ENCODE results near the gene LRCH1. TPM values are rescaled to one million over a fixed set of nuclear protein-coding genes. Genes with fewer than 3 reads are reported as not detected.

Gene LRCH1
- total and polyA plus RNA-seq, 3 donors from 2014 or later: 8.9 to 17.7 (median 16.8) TPM

DNA sequence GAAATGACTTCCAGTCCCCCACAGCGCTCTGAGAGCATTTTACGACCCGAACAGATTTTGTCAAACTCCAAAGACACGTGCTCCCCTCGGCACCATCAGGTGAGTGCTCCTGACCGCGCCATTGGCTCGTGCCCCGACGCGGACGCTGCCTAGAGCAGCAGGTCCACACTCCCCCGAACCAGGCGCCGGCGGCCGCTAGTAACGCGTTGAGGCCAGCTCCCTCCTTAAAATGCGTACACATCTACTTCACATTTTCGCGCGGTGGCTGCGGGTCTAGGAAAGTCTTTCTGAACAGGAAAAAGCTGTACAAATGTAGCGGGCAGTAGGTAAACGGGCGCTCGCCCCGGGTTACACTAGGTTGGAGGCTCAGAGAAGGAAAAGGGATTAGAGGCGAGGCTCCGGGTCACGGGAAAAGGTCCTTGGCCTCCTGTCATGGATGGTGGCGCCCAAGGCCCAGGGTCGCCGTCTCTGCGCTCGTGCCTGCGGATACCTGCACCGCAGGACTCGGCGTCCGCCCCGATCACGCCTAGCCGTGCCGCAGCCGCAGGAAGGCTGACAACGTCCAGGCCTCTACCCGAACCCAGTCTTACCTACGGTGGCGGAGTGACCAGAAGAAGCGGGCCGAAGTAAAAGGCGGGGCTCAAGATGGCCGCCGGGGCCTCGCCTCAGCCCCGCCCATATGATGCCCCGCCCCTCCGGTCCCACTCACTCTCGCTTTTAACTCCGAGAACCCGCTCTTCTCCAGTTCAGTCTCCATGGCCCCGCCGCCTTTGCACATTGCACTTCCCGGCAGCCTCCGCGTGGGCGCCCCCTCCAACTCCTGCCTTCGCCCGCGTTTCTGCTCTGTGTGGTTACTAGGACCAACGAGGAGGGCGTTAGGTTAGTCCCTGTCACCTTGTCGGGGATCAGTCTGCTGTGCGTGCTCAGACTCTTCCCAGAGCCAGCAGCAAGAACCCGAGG is 243.8 kb downstream of the LRCH1 start, which contains the start of gene ESD:
Gene ESD, minus strand, starts transcription at position 647 of the 960 bp plus-strand sequence. CDS start 5,748 bp downstream, outside the sequence.
- WGBS, 2 donors: 0 to 1% methylated on average over 51 to 77 of the region's 77 CpGs
- H3K9me3 ChIP-seq: no peaks in the 10 kb centered on the region
- H3K36me3 ChIP-seq (ENCODE audit: low read depth, missing control alignments): no peaks in the 10 kb centered on the region
- no peaks in the 10 kb centered on the region for H3K27me3 ChIP-seq
- DNase-seq: peak; percentile 97
- H3K4me3 ChIP-seq: peak within 1 kb of the TSS; percentile 85 to 96
- peaks cover 10% of the 10 kb centered on the region for H3K4me1 ChIP-seq
- intact Hi-C loops (cut with DNase I; ENCODE audit: low total_unique reads): no loop called here
- H3K27ac ChIP-seq: peak within 1 kb of the TSS; percentile 95 to 96
- TF ChIP-seq, protein P1, sequence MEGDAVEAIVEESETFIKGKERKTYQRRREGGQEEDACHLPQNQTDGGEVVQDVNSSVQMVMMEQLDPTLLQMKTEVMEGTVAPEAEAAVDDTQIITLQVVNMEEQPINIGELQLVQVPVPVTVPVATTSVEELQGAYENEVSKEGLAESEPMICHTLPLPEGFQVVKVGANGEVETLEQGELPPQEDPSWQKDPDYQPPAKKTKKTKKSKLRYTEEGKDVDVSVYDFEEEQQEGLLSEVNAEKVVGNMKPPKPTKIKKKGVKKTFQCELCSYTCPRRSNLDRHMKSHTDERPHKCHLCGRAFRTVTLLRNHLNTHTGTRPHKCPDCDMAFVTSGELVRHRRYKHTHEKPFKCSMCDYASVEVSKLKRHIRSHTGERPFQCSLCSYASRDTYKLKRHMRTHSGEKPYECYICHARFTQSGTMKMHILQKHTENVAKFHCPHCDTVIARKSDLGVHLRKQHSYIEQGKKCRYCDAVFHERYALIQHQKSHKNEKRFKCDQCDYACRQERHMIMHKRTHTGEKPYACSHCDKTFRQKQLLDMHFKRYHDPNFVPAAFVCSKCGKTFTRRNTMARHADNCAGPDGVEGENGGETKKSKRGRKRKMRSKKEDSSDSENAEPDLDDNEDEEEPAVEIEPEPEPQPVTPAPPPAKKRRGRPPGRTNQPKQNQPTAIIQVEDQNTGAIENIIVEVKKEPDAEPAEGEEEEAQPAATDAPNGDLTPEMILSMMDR (IDR thresholded peaks at IDR 0.05): no peak
- no peak for TF ChIP-seq POLR2A (IDR thresholded peaks at IDR 0.05)

DNA sequence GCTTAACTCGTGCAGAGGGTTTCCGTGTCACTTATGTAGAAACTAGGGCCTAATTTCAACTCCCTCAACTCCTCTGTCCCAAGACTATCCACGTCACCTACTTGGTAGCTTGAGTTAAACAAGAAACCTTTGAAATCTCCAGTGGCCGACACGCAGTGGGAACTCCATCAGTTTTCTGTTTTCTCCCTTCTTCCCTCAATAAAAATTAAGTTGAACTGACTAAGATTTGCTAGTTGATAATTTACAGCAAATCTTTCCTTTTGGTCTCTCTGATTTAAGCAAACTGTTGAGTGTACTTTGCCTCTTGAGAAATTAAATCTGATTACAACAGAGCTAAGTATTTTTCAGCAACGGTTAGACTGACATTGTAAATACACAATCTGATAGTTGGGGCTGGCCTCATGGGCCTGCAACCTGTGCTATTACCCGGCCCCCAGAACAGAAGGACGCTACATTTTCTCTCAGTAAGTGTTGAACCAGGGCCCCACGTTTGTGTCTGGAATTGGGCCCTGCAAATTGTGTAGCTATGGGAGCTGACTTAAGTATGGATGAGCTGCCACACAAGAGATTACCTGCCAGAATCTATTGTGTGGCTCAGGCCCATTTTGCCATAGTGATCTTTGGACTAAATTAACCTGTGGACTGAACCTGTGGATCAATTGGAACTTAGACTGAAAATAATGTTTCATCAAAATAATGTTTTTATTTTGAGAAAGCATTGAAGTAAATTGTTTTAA is 244.7 kb downstream of the LRCH1 start:
- 30 to 32% methylated on average over 9 of the region's 9 CpGs for WGBS, 2 donors

DNA sequence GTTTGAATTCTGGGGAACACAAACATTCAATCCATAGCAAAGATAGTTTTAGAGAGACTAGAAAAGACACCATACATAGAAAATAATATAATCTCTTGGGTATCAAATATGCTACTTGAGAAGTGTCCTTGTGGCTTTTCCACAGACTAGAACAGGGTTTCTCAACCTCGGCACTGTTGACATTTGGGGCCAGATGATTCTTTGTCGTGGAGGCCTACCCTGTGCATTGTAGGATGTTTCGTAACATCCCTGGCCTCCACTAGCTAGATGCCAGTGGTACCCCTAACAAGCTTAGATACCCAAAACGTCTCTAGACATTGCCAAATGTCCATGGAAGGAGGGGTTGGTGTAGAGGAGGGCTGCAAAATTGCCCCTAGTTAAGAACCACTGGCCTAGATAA is 246.2 kb downstream of the LRCH1 start:
- Histone ChIP-seq H3K9me3 (no peaks in the 10 kb centered on the region), H3K4me1 (peaks cover 10% of the 10 kb centered on the region), H3K27me3 (no peaks in the 10 kb centered on the region), H3K27ac (no peak overlapping the region), H3K4me3 (no peak overlapping the region), H3K36me3 (ENCODE audit: low read depth, missing control alignments) (no peaks in the 10 kb centered on the region)
- TF ChIP-seq POLR2A (IDR thresholded peaks at IDR 0.05): no peak
- TF ChIP-seq, protein P1 (IDR thresholded peaks at IDR 0.05): no peak
- intact Hi-C loops (cut with DNase I; ENCODE audit: low total_unique reads): no loop called here
- DNase-seq: no peak
- 80 to 88% methylated on average over 4 of the region's 4 CpGs for WGBS, 2 donors

More for the DNA sequence above, 244.7 kb downstream of the LRCH1 start:
- intact Hi-C loops (cut with DNase I; ENCODE audit: low total_unique reads): no loop called here
- Histone ChIP-seq H3K27me3 (no peaks in the 10 kb centered on the region), H3K9me3 (no peaks in the 10 kb centered on the region), H3K36me3 (ENCODE audit: low read depth, missing control alignments) (no peaks in the 10 kb centered on the region), H3K27ac (peak overlapping the region; percentile 95 to 96), H3K4me3 (peak overlapping the region; percentile 85 to 96), H3K4me1 (peaks cover 10% of the 10 kb centered on the region)
- DNase-seq: peak; percentile 21
- TF ChIP-seq, protein P1 (IDR thresholded peaks at IDR 0.05): no peak
- no peak for TF ChIP-seq POLR2A (IDR thresholded peaks at IDR 0.05)

DNA sequence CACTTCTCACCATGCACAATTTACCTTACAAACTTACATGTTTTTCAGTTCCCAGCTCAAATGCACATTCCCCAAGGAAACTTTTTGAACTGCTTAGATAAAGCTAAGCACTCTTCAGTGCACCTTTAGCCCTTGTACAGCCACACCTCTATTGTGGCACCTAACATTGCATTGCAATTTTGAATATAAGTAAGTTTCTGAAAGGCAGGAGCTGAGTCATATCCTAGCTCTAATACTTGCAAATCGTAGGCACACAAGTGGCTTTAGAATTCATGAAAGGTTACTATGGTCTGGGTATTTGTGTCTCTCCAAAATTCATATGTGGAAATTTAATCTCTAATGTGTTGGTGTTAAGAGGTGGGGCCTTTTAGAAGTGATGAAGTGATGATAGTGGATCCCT is 248.9 kb downstream of the LRCH1 start:
- Histone ChIP-seq H3K27me3 (no peaks in the 10 kb centered on the region), H3K4me1 (peaks cover 3% of the 10 kb centered on the region), H3K9me3 (no peaks in the 10 kb centered on the region), H3K27ac (no peak overlapping the region), H3K36me3 (ENCODE audit: low read depth, missing control alignments) (no peaks in the 10 kb centered on the region), H3K4me3 (no peak overlapping the region)
- no peak for TF ChIP-seq POLR2A (IDR thresholded peaks at IDR 0.05)
- TF ChIP-seq, protein P1 (IDR thresholded peaks at IDR 0.05): no peak
- DNase-seq: no peak
- WGBS, 2 donors: 81 to 92% methylated on average over 1 of the region's 1 CpG
- intact Hi-C loops (cut with DNase I; ENCODE audit: low total_unique reads): no loop called here

Small RNA genes within 50 kb of the gene (small RNA-seq; reads per million reads assigned to genes)
- 0 reads per million in 2 donors for gene AL359880.1

Other genes starting within 250 kb of the LRCH1 start
- 10 to 100 TPM; 18.3 to 45.6 TPM for gene RUBCNL, start 165.9 kb upstream of the LRCH1 start, total RNA-seq
- 36.2 TPM for gene RUBCNL, start 165.9 kb upstream of the LRCH1 start, polyA plus RNA-seq (ENCODE audit: insufficient read depth, low read depth, low replicate concordance)
- 10 to 100 TPM; 60.3 to 65.4 TPM for gene ESD, start 244.0 kb downstream of the LRCH1 start, total RNA-seq
- 95.8 TPM for gene ESD, start 244.0 kb downstream of the LRCH1 start, polyA plus RNA-seq (ENCODE audit: insufficient read depth, low read depth, low replicate concordance)